ENCODE data around the gene ZBTB38. TPM values are rescaled to one million over a fixed set of nuclear protein-coding genes. Genes with fewer than 3 reads are reported as not detected.

ZBTB38 gene
- total RNA-seq, 4 donors from 2014 or later, result 160 to 415 (median 232) TPM

- ATAC-seq, result no peak
- no peaks in the 10 kb centered on the region for H3K4me1 ChIP-seq
- no peaks in the 10 kb centered on the region for H3K27me3 ChIP-seq
- H3K4me3 ChIP-seq, result no peak overlapping the region
- no peak for DNase-seq
- TF ChIP-seq POLR2A (IDR thresholded peaks at IDR 0.05) (no peak), CTCF (IDR thresholded peaks at IDR 0.05 in 4 of 5, conservative IDR thresholded peaks at IDR 0.05 in 1 of 5) (no peak)
- intact Hi-C loops (cut with DNase I; ENCODE audit: low total_unique reads), result no loop called here
- H3K9me3 ChIP-seq, result no peaks in the 10 kb centered on the region
- no peak overlapping the region for H3K27ac ChIP-seq
- in situ Hi-C loops (cut with MboI; ENCODE audit: low sequenced_read_pairs in 4 of 4), result no loop called here
- H3K36me3 ChIP-seq, result no peaks in the 10 kb centered on the region
Observed at GRCh38 chr3:141326123-141326522, 42.2 kb upstream of the ZBTB38 start.

- H3K4me1 ChIP-seq, result no peaks in the 10 kb centered on the region
- ATAC-seq (no peak), DNase-seq (no peak)
- intact Hi-C loops (cut with DNase I; ENCODE audit: low total_unique reads) (no loop called here), in situ Hi-C loops (cut with MboI; ENCODE audit: low sequenced_read_pairs in 4 of 4) (no loop called here)
- no peak overlapping the region for H3K27ac ChIP-seq
- no peaks in the 10 kb centered on the region for H3K9me3 ChIP-seq
- H3K36me3 ChIP-seq, result no peaks in the 10 kb centered on the region
- H3K4me3 ChIP-seq, result no peak overlapping the region
- no peaks in the 10 kb centered on the region for H3K27me3 ChIP-seq
- TF ChIP-seq CTCF (IDR thresholded peaks at IDR 0.05 in 4 of 5, conservative IDR thresholded peaks at IDR 0.05 in 1 of 5), result no peak
- TF ChIP-seq POLR2A (IDR thresholded peaks at IDR 0.05), result no peak
Observed at GRCh38 chr3:141326626-141327025, 41.7 kb upstream of the ZBTB38 start.

GRCh38 chr3:141328286-141329166 lies 39.8 kb upstream of the ZBTB38 start:
- no peaks in the 10 kb centered on the region for H3K27me3 ChIP-seq
- no peak overlapping the region for H3K27ac ChIP-seq
- TF ChIP-seq POLR2A (IDR thresholded peaks at IDR 0.05), result no peak
- TF ChIP-seq CTCF (IDR thresholded peaks at IDR 0.05 in 4 of 5, conservative IDR thresholded peaks at IDR 0.05 in 1 of 5), result no peak
- in situ Hi-C loops (cut with MboI; ENCODE audit: low sequenced_read_pairs in 4 of 4), result no loop called here
- H3K36me3 ChIP-seq, result no peaks in the 10 kb centered on the region
- intact Hi-C loops (cut with DNase I; ENCODE audit: low total_unique reads), result no loop called here
- no peaks in the 10 kb centered on the region for H3K4me1 ChIP-seq
- ATAC-seq (no peak), DNase-seq (no peak)
- no peaks in the 10 kb centered on the region for H3K9me3 ChIP-seq
- H3K4me3 ChIP-seq, result no peak overlapping the region

GRCh38 chr3:141330235-141330634 lies 38.1 kb upstream of the ZBTB38 start:
- intact Hi-C loops (cut with DNase I; ENCODE audit: low total_unique reads) (no loop called here), in situ Hi-C loops (cut with MboI; ENCODE audit: low sequenced_read_pairs in 4 of 4) (no loop called here)
- H3K27ac ChIP-seq, result no peak overlapping the region
- no peak for TF ChIP-seq POLR2A (IDR thresholded peaks at IDR 0.05)
- H3K9me3 ChIP-seq, result no peaks in the 10 kb centered on the region
- DNase-seq, result no peak
- no peaks in the 10 kb centered on the region for H3K36me3 ChIP-seq
- no peak overlapping the region for H3K4me3 ChIP-seq
- no peak for ATAC-seq
- H3K4me1 ChIP-seq, result no peaks in the 10 kb centered on the region
- no peaks in the 10 kb centered on the region for H3K27me3 ChIP-seq

GRCh38 chr3:141330718-141331376 lies 37.5 kb upstream of the ZBTB38 start:
- Histone ChIP-seq H3K4me1 (no peaks in the 10 kb centered on the region), H3K36me3 (no peaks in the 10 kb centered on the region), H3K9me3 (no peaks in the 10 kb centered on the region), H3K27me3 (no peaks in the 10 kb centered on the region), H3K4me3 (no peak overlapping the region), H3K27ac (peak overlapping the region in 3 of 4 donors; percentile 23 to 44 (median 26))
- intact Hi-C loops (cut with DNase I; ENCODE audit: low total_unique reads), result no loop called here
- no peak for TF ChIP-seq CTCF (IDR thresholded peaks at IDR 0.05 in 4 of 5, conservative IDR thresholded peaks at IDR 0.05 in 1 of 5)
- TF ChIP-seq POLR2A (IDR thresholded peaks at IDR 0.05), result no peak
- no peak for ATAC-seq
- in situ Hi-C loops (cut with MboI; ENCODE audit: low sequenced_read_pairs in 4 of 4), result no loop called here
- DNase-seq, result no peak
